Eye (tissue), 1 donor: Measurements from ENCODE around the gene LRRFIP2.
A peak's percentile ranks its signal among the peaks of the same experiment; 100 is the strongest.
"Not testable (repeated sequence)": the region's sequence is repeated elsewhere in the genome, so short reads cannot be mapped to it uniquely, and the experiment has no call there.

Experiments used
- DNase-seq: peaks from one replicate; pipeline ENCODE4 v3.0.0-alpha.2; 2015

Gene LRRFIP2

GRCh38 chr3:37111199-37111598, 63.2 kb downstream of the LRRFIP2 start:
- DNase-seq: no peak

- DNase-seq: no peak
Measured at GRCh38 chr3:37107846-37108245, 66.5 kb downstream of the LRRFIP2 start.

- DNase-seq: no peak
Measured at GRCh38 chr3:37103103-37103808, 71.1 kb downstream of the LRRFIP2 start.

GRCh38 chr3:37100411-37100810, 74.0 kb downstream of the LRRFIP2 start:
- DNase-seq: no peak

- DNase-seq: no peak
Measured at GRCh38 chr3:37099469-37099868, 74.9 kb downstream of the LRRFIP2 start.

- no peak for DNase-seq
Measured at GRCh38 chr3:37098884-37099283, 75.5 kb downstream of the LRRFIP2 start.

- DNase-seq: no peak
Measured at GRCh38 chr3:37097776-37098175, 76.6 kb downstream of the LRRFIP2 start.

- DNase-seq: no peak
Measured at GRCh38 chr3:37096975-37097374, 77.4 kb downstream of the LRRFIP2 start.

- DNase-seq: peak; percentile 15
Measured at GRCh38 chr3:37096288-37096687, 78.1 kb downstream of the LRRFIP2 start.

- no peak for DNase-seq
Measured at GRCh38 chr3:37094636-37095035, 79.7 kb downstream of the LRRFIP2 start.

- no peak for DNase-seq
Measured at GRCh38 chr3:37093481-37093880, 80.9 kb downstream of the LRRFIP2 start.

- DNase-seq: no peak
Measured at GRCh38 chr3:37092484-37092883, 81.9 kb downstream of the LRRFIP2 start.

- DNase-seq: no peak
Measured at GRCh38 chr3:37087870-37088269, 86.5 kb downstream of the LRRFIP2 start.

- no peak for DNase-seq
Measured at GRCh38 chr3:37086918-37087317, 87.5 kb downstream of the LRRFIP2 start.

- DNase-seq: no peak
Measured at GRCh38 chr3:37082317-37082716, 92.1 kb downstream of the LRRFIP2 start.

GRCh38 chr3:37075955-37076354, 98.4 kb downstream of the LRRFIP2 start:
- DNase-seq: no peak

- no peak for DNase-seq
Measured at GRCh38 chr3:37074178-37074577, 100.2 kb downstream of the LRRFIP2 start.

- peak; percentile 58 for DNase-seq
Measured at GRCh38 chr3:37072892-37073291, 101.5 kb downstream of the LRRFIP2 start.

GRCh38 chr3:37071921-37072320, 102.5 kb downstream of the LRRFIP2 start:
- DNase-seq: no peak

- DNase-seq: no peak
Measured at GRCh38 chr3:37068031-37068430, 106.4 kb downstream of the LRRFIP2 start.

GRCh38 chr3:37067577-37067976, 106.8 kb downstream of the LRRFIP2 start:
- DNase-seq: no peak

GRCh38 chr3:37064747-37065146, 109.6 kb downstream of the LRRFIP2 start:
- DNase-seq: no peak

- DNase-seq: no peak
Measured at GRCh38 chr3:37058117-37058516, 116.3 kb downstream of the LRRFIP2 start.

GRCh38 chr3:37056826-37057225, 117.6 kb downstream of the LRRFIP2 start:
- DNase-seq: no peak

- not testable (repeated sequence) for DNase-seq
Measured at GRCh38 chr3:37055077-37055476, 119.3 kb downstream of the LRRFIP2 start.
